ENCODE results near the gene GABARAP.

Gene GABARAP

DNA sequence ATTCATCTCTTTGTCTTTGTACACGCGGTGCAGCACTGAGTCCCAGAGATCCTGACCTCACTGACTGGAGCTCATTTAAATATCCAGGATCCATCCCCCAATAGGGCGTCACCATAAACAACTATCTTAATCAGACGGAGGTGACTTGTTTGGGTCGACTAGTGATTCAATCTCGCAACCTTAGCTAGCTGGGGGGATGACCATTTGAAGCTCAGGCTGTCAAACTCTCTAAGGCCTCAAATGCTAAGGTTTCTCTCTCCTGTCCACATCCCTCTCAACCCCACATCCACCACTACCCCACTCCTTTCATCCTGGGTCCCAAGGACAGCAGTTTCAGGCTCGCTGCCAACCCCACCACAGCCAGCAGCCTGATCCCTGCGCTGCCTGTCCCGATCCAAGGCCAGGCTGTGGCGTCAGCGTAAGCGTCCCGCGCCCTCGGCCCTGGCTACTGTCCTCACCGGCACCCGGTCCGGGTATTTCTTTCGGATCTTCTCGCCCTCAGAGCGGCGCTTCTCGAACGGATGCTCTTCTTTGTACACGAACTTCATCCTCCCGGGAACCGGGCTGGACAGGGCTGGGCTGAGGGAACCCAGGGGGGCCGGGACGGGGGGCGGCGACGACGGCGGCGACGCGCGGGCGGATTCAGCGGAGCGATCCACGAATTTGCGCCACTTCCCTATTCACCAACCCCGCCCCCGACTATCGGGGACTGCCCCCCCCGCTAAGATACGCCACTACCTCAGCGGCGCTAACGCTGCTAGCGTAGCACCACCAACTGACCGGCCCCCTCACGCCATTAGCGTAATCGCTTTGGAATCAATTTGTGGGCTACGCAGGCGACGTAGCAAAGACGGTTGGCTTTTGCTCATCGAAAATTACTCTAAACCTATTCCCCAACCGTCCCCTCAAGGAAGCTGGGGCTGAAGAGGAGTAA is at the start of gene GABARAP:
GABARAP (minus strand) TSS at position 667 of the 934 bp plus-strand sequence; CDS start at position 548, 119 bp downstream.
- Histone ChIP-seq H3K27ac (ENCODE audit: low read depth, low read length) (peak within 1 kb of the TSS; percentile 88), H3K4me1 (ENCODE audit: control insufficient read depth, insufficient read depth, low read length) (peaks cover 14% of the 10 kb centered on the region), H3K4me3 (ENCODE audit: low read depth, low read length) (peak within 1 kb of the TSS; percentile 69), H3K9ac (ENCODE audit: low read depth, low read length) (peak within 1 kb of the TSS; percentile 78), H3K9me3 (ENCODE audit: control insufficient read depth, insufficient read depth, low read length) (no peaks in the 10 kb centered on the region), H3K36me3 (ENCODE audit: control insufficient read depth, insufficient read depth, low read length) (peaks cover 43% of the 10 kb centered on the region), H3K27me3 (ENCODE audit: control insufficient read depth, insufficient read depth, low read length) (no peaks in the 10 kb centered on the region)

DNA sequence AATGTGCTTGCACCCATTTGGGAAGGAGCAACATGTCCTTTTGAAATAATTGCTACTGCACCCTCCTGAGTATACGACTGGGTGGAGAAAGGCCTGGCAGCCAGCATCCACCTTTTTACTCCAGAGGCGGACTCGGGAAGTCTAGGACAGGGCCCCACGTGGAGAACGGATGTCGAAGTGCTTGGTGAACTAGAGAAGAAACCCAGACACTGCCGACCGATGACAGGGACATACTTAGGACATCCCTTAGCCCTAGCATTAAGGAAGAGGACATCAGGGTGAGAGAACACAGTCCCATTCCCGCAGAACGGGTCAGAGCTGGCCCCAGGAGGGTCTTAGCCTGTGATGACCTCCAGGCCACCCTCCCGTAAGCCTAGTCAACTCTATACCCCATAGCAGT is 48.4 kb upstream of the GABARAP start:
- H3K4me3 ChIP-seq (ENCODE audit: low read depth, low read length): no peak overlapping the region
- H3K27ac ChIP-seq (ENCODE audit: low read depth, low read length): no peak overlapping the region
- 0 out of 2 replicates have a peak, but pooled peaks cover 3% of the 10 kb centered on the region for H3K36me3 ChIP-seq (ENCODE audit: control insufficient read depth, insufficient read depth, low read length)
- H3K27me3 ChIP-seq (ENCODE audit: control insufficient read depth, insufficient read depth, low read length): peaks cover 15% of the 10 kb centered on the region
- peaks cover 6% of the 10 kb centered on the region for H3K4me1 ChIP-seq (ENCODE audit: control insufficient read depth, insufficient read depth, low read length)
- no peaks in the 10 kb centered on the region; the same call in 1 of the 2 replicates for H3K9me3 ChIP-seq (ENCODE audit: control insufficient read depth, insufficient read depth, low read length)
- no peak overlapping the region for H3K9ac ChIP-seq (ENCODE audit: low read depth, low read length)

DNA sequence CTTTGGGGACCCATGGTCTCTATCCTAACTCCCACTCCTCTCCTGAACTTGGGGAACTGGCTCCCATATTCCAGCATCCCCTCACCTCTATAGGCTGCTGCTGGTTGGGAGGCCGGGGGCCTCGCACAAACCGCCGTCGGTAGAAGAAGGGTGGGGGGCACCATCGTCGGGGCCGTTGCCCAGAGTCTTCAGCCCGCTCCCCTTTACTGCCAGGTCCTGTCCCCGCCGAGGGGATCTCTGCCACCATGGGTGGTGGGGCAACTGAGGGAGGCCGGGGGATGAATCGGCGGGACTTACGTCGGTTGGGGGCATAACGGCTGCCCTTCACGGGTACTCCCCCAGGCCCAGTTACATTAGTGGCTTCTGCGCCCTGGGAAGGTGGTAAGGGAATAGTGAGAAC is 47.9 kb upstream of the GABARAP start:
- Histone ChIP-seq H3K4me1 (ENCODE audit: control insufficient read depth, insufficient read depth, low read length) (peaks cover 6% of the 10 kb centered on the region), H3K36me3 (ENCODE audit: control insufficient read depth, insufficient read depth, low read length) (0 out of 2 replicates have a peak, but pooled peaks cover 5% of the 10 kb centered on the region), H3K9me3 (ENCODE audit: control insufficient read depth, insufficient read depth, low read length) (no peaks in the 10 kb centered on the region), H3K27me3 (ENCODE audit: control insufficient read depth, insufficient read depth, low read length) (peaks cover 10% of the 10 kb centered on the region), H3K4me3 (ENCODE audit: low read depth, low read length) (no peak overlapping the region), H3K9ac (ENCODE audit: low read depth, low read length) (no peak overlapping the region), H3K27ac (ENCODE audit: low read depth, low read length) (no peak overlapping the region)

DNA sequence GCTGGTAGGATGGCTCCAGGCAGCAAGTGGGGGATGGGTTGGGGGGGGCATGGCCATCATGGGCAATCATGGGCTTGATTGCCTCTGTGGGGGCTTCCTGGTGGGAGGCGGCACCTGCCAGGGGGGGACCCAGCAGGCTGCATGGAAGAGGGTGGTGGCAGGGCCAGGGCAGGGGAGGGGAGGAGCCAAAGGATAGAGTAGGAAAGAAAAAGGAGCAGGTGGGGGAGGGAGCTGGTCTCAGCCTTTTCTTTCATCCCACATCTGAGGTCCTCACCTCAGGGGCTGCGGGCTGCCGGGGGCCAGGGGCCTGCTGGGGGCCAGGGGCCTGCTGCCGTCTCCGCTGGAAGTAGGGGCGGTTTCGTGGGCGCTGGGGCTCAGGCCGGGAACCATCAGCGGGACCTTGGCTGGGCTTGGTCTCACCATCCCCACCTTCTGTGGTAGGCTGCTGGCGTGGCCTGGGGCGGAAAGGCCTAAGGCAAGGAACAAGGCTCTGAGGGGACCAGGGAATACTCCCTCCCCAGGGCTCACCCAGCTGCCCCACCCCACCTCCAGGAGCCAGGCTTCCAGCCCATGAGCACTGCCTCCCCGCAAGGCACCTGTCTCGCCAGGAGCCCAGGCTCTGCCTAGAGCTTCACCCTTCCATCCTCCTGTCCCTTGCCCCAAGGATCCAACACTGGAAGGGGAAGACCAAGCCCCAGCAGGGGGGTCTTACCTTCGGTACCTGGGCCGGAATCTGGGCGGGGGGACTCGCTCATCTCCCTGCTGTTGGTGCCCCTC is 47.2 kb upstream of the GABARAP start:
- peaks cover 6% of the 10 kb centered on the region; the same call in 1 of the 2 replicates for H3K27me3 ChIP-seq (ENCODE audit: control insufficient read depth, insufficient read depth, low read length)
- H3K4me3 ChIP-seq (ENCODE audit: low read depth, low read length): no peak overlapping the region
- H3K9me3 ChIP-seq (ENCODE audit: control insufficient read depth, insufficient read depth, low read length): no peaks in the 10 kb centered on the region
- H3K4me1 ChIP-seq (ENCODE audit: control insufficient read depth, insufficient read depth, low read length): peaks cover 6% of the 10 kb centered on the region
- no peak overlapping the region for H3K9ac ChIP-seq (ENCODE audit: low read depth, low read length)
- H3K36me3 ChIP-seq (ENCODE audit: control insufficient read depth, insufficient read depth, low read length): 0 out of 2 replicates have a peak, but pooled peaks cover 8% of the 10 kb centered on the region
- no peak overlapping the region for H3K27ac ChIP-seq (ENCODE audit: low read depth, low read length)

DNA sequence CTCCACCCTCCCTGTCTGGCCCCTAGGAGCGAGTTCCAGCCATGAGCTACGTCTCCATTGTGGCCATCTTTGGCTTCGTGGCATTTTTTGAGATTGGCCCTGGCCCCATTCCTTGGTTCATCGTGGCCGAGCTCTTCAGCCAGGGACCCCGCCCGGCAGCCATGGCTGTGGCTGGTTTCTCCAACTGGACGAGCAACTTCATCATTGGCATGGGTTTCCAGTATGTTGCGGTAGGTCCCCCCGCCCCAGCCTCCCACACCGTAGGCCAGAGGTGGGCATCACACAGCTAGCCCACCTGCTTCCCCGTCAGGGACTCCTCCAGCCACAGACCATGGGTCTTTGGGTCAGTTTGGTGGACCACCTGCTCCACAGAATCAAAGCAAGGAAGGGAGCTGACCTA is 43.4 kb upstream of the GABARAP start:
- Histone ChIP-seq H3K9me3 (ENCODE audit: control insufficient read depth, insufficient read depth, low read length) (no peaks in the 10 kb centered on the region), H3K36me3 (ENCODE audit: control insufficient read depth, insufficient read depth, low read length) (0 out of 2 replicates have a peak, but pooled peaks cover 11% of the 10 kb centered on the region), H3K4me1 (ENCODE audit: control insufficient read depth, insufficient read depth, low read length) (peaks cover 5% of the 10 kb centered on the region), H3K27ac (ENCODE audit: low read depth, low read length) (no peak overlapping the region), H3K27me3 (ENCODE audit: control insufficient read depth, insufficient read depth, low read length) (peaks cover 18% of the 10 kb centered on the region), H3K4me3 (ENCODE audit: low read depth, low read length) (no peak overlapping the region), H3K9ac (ENCODE audit: low read depth, low read length) (no peak overlapping the region)

DNA sequence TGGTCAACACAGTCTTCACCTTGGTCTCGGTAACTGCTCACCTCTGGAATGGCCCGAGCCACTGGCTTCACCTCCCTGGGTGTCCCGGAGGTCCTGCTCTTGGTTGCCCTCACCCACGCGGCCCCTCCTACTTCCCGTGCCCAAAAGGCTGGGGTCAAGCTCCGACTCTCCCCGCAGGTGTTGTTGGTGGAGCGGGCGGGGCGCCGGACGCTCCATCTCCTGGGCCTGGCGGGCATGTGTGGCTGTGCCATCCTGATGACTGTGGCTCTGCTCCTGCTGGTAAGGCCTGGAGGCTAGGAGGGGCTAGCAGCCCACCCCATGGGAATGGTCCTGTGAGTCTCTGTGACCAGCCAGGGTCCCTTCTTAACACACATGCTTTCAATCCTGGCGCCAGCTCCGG is 42.7 kb upstream of the GABARAP start:
- Histone ChIP-seq H3K4me3 (ENCODE audit: low read depth, low read length) (no peak overlapping the region), H3K9ac (ENCODE audit: low read depth, low read length) (no peak overlapping the region), H3K27ac (ENCODE audit: low read depth, low read length) (no peak overlapping the region), H3K36me3 (ENCODE audit: control insufficient read depth, insufficient read depth, low read length) (0 out of 2 replicates have a peak, but pooled peaks cover 11% of the 10 kb centered on the region), H3K27me3 (ENCODE audit: control insufficient read depth, insufficient read depth, low read length) (peaks cover 19% of the 10 kb centered on the region), H3K4me1 (ENCODE audit: control insufficient read depth, insufficient read depth, low read length) (peaks cover 10% of the 10 kb centered on the region), H3K9me3 (ENCODE audit: control insufficient read depth, insufficient read depth, low read length) (no peaks in the 10 kb centered on the region)

DNA sequence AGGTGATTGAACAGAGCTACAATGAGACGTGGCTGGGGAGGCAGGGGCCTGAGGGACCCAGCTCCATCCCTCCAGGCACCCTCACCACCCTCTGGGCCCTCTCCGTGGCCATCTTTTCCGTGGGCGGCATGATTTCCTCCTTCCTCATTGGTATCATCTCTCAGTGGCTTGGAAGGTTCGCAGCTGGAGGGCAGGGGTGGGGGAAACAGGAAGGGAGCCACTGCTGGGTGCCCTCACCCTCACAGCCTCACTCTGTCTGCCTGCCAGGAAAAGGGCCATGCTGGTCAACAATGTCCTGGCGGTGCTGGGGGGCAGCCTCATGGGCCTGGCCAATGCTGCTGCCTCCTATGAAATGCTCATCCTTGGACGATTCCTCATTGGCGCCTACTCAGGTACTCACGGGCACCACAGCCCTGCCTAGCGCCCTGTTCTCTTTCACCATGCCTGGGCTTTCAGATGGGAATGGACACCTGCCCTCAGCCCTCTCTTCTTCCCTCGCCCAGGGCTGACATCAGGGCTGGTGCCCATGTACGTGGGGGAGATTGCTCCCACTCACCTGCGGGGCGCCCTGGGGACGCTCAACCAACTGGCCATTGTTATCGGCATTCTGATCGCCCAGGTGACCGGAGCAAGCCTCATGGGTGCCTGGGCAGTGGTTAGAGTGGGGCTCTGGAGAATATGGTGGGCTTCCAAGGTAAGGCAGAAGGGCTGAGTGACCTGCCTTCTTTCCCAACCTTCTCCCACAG is 41.4 kb upstream of the GABARAP start:
- H3K9me3 ChIP-seq (ENCODE audit: control insufficient read depth, insufficient read depth, low read length): no peaks in the 10 kb centered on the region
- H3K27me3 ChIP-seq (ENCODE audit: control insufficient read depth, insufficient read depth, low read length): peaks cover 19% of the 10 kb centered on the region
- no peak overlapping the region for H3K27ac ChIP-seq (ENCODE audit: low read depth, low read length)
- peaks cover 14% of the 10 kb centered on the region for H3K4me1 ChIP-seq (ENCODE audit: control insufficient read depth, insufficient read depth, low read length)
- H3K9ac ChIP-seq (ENCODE audit: low read depth, low read length): no peak overlapping the region
- H3K4me3 ChIP-seq (ENCODE audit: low read depth, low read length): no peak overlapping the region
- H3K36me3 ChIP-seq (ENCODE audit: control insufficient read depth, insufficient read depth, low read length): 0 out of 2 replicates have a peak, but pooled peaks cover 11% of the 10 kb centered on the region

DNA sequence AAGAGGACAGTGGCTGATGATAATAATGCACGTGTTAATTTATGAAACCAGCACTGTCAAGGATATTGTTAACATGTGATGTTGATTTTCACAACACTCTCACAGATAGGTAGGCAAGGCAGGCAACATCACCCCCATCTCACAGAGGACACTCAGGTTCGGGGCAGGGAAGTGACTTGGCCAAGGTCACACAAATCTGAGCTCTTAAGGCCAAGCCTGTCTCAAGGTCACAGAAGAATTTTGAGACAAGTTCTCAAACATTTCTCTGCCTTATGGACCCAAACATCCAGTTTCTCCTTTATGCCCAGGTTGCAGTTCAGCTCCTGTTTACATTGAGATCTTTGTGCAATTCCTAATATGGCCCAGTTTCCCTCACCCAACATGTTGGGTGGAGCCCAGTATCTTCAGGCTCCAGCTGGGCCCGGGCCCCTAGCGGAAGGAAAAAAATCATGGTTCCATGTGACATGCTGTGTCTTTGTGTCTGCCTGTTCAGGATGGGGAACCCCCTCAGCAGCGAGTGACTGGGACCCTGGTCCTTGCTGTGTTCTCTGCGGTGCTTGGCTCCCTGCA is 40.6 kb upstream of the GABARAP start:
- Histone ChIP-seq H3K9ac (ENCODE audit: low read depth, low read length) (no peak overlapping the region), H3K27ac (ENCODE audit: low read depth, low read length) (no peak overlapping the region), H3K36me3 (ENCODE audit: control insufficient read depth, insufficient read depth, low read length) (0 out of 2 replicates have a peak, but pooled peaks cover 10% of the 10 kb centered on the region), H3K4me1 (ENCODE audit: control insufficient read depth, insufficient read depth, low read length) (peaks cover 14% of the 10 kb centered on the region), H3K27me3 (ENCODE audit: control insufficient read depth, insufficient read depth, low read length) (peaks cover 19% of the 10 kb centered on the region), H3K9me3 (ENCODE audit: control insufficient read depth, insufficient read depth, low read length) (no peaks in the 10 kb centered on the region), H3K4me3 (ENCODE audit: low read depth, low read length) (peak overlapping the region; percentile 84)

DNA sequence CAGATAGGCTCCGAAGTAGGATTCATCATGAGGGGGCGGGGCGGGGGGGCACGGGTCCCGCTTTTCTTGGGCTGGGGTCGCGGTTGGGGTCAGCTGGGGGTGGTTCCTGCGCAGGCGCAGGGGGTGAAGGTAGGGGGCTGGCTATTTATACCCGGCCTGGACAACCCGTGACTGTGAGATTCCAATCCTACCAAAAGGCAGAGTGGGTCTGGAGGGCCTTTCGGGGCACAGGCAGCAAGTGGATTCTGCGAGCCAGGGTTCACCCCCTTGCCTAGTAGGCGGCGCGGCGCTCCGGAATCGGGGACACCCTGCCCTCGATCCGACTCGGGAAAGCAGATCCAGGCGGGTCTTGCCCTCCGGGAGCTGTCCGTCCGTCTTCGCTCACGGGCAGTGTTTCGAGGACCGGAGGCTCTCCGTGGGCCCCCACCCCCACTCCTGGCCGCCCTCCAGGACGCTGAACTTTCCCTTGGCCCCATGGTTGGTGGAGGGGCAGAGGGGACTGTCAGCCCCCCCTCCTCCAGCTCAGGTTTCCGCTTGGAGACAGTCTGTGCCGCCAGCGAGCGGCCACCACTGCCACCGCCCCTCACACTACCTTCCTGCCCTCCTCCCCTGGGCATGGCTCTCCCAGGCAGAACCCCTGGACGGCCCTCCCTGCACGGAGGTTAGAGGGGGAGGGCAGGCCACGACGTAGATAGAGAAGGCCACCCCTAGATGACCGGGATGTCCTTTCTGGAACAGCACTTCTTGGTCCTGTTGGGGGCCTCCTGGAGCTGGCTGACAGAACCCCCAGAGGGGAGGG is 39.9 kb upstream of the GABARAP start:
- H3K4me1 ChIP-seq (ENCODE audit: control insufficient read depth, insufficient read depth, low read length): peaks cover 14% of the 10 kb centered on the region
- H3K36me3 ChIP-seq (ENCODE audit: control insufficient read depth, insufficient read depth, low read length): 0 out of 2 replicates have a peak, but pooled peaks cover 8% of the 10 kb centered on the region
- peak overlapping the region; percentile 84 for H3K4me3 ChIP-seq (ENCODE audit: low read depth, low read length)
- H3K27me3 ChIP-seq (ENCODE audit: control insufficient read depth, insufficient read depth, low read length): peaks cover 19% of the 10 kb centered on the region
- H3K9ac ChIP-seq (ENCODE audit: low read depth, low read length): peak overlapping the region; percentile 45; the same call in 1 of the 2 replicates
- no peak overlapping the region for H3K27ac ChIP-seq (ENCODE audit: low read depth, low read length)
- H3K9me3 ChIP-seq (ENCODE audit: control insufficient read depth, insufficient read depth, low read length): no peaks in the 10 kb centered on the region
